ENCODE data around the gene APLF.

DNA sequence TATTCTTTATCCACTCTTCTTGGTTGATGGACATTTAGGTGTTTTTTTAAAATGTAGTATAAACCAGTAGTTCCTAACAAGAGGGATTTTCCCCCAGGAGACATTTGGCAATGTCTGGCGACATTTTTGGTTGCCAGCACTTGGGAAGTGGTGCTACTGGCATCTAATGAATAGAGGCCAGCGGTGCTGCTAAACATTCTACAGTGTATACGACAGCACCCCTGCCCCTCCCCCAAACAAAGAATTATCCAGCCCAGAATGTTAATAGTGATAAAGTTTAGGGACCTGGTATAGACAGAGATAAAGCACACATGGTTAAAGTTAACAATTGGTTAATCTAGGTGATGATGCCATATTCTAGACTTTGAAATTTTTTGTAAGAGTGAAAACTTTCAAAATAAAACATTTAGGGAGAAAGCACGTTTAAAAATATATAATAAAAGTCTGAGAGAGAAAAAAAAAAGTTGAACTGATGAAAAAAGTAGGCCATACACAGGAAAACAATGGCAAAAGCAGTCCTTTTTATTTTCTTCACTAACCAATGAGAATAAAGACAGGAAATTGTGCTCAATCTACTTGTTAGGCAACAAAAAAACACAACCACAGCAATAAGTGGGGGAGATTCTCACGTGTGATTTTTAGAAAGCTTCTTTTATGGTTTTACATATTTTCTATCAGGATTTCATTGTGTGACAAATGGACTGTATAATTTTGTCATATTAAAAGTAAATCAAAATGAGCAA, 15.1 kb upstream of the APLF start:
- TF ChIP-seq, protein P1, sequence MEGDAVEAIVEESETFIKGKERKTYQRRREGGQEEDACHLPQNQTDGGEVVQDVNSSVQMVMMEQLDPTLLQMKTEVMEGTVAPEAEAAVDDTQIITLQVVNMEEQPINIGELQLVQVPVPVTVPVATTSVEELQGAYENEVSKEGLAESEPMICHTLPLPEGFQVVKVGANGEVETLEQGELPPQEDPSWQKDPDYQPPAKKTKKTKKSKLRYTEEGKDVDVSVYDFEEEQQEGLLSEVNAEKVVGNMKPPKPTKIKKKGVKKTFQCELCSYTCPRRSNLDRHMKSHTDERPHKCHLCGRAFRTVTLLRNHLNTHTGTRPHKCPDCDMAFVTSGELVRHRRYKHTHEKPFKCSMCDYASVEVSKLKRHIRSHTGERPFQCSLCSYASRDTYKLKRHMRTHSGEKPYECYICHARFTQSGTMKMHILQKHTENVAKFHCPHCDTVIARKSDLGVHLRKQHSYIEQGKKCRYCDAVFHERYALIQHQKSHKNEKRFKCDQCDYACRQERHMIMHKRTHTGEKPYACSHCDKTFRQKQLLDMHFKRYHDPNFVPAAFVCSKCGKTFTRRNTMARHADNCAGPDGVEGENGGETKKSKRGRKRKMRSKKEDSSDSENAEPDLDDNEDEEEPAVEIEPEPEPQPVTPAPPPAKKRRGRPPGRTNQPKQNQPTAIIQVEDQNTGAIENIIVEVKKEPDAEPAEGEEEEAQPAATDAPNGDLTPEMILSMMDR (conservative IDR thresholded peaks at IDR 0.05; ENCODE audit: low read length) = no peak
- TF ChIP-seq EZH2phosphoT487 (IDR thresholded peaks at IDR 0.05; ENCODE audit: borderline replicate concordance, low read depth, low read length) = no peak

Measured in OCI-LY7 (cell line).